Testis (tissue), 3 donors: ENCODE data around the gene LYPD6. TPM values are rescaled to one million over a fixed set of nuclear protein-coding genes. Genes with fewer than 3 reads are reported as not detected.

Source experiments
- DNase-seq: peaks from one replicate; pipeline ENCODE4 v3.0.0-alpha.2; 2019
- H3K27ac ChIP-seq, 2 donors: fragments of 200-600 bp; sonication (generic); one replicate each; pipeline ENCODE4 v1.5.1; 2019
- H3K27me3 ChIP-seq: fragments of 200-600 bp; sonication (generic); one replicate; pipeline ENCODE4 v1.5.1; 2019
- H3K36me3 ChIP-seq: fragments of 200-600 bp; sonication (generic); one replicate; pipeline ENCODE4 v1.5.1; 2017; ENCODE audit warnings: low read depth; ENCODE audit errors: missing control alignments
- H3K4me1 ChIP-seq: fragments of 200-600 bp; sonication (generic); one replicate; pipeline ENCODE4 v1.5.1; 2019
- H3K4me3 ChIP-seq, 2 donors: fragments of 200-600 bp; sonication (generic); one replicate each; pipeline ENCODE4 v1.5.1; 2017 to 2019
- H3K9me3 ChIP-seq: fragments of 200-600 bp; sonication (generic); one replicate; pipeline ENCODE4 v1.5.1; 2017
- CTCF ChIP-seq, 3 experiments: fragments of 450-650 bp in 2 of 3; fragments of 200-600 bp in 1 of 3; sonication (generic) in 1 of 3; IDR thresholded peaks; one replicate each; pipeline ENCODE4 v1.5.1; 2016 to 2019; ENCODE audit warnings: antibody characterized with exemption in 3 of 3, mild to moderate bottlenecking in 2 of 3, moderate library complexity in 1 of 3
- POLR2A ChIP-seq: fragments of 450-650 bp; IDR thresholded peaks from one replicate; pipeline ENCODE4 v1.6.1; 2017; ENCODE audit warnings: antibody characterized with exemption, mild to moderate bottlenecking, moderate library complexity
- WGBS, 2 donors: methylation state at CpG; one replicate each; pipeline ENCODE4 v1.1.5; 2018; 5-methylcytosine and 5-hydroxymethylcytosine counted together
- intact Hi-C: fragments of 100-400 bp; cut with DNase I; formaldehyde crosslinking; loops from one replicate; pipeline ENCODE4 v1.15.1; 2023; ENCODE audit warnings: low total_unique reads
- polyA plus RNA-seq: library from polyadenylated mRNA; stranded (reverse); fragments of 350-450 nt; fragmentation: Illumina TruSeq; extraction: RNeasy Lipid Tissue Mini Kit (QIAGEN cat#74804); gene quantifications from one replicate; pipeline ENCODE4 v1.2.3, GENCODE V29; 2014; ENCODE audit warnings: low read depth, low replicate concordance; ENCODE audit not compliant: insufficient read depth
- total RNA-seq, 2 donors: library from RNA; depleted of rRNA; stranded (reverse); fragments of >200 nt; gene quantifications; one replicate each; pipeline ENCODE4 v1.2.3, GENCODE V29; 2016

Gene LYPD6
- total and polyA plus RNA-seq, 3 donors from 2014 or later, result 6.8 to 10.2 (median 6.9) TPM

GRCh38 chr2:149400997-149401396 lies 70.6 kb downstream of the LYPD6 start:
- Histone ChIP-seq H3K27me3 (no peaks in the 10 kb centered on the region), H3K9me3 (no peaks in the 10 kb centered on the region), H3K4me3 (no peak overlapping the region), H3K4me1 (no peaks in the 10 kb centered on the region), H3K36me3 (no peaks in the 10 kb centered on the region), H3K27ac (no peak overlapping the region)
- DNase-seq, result no peak
- 79 to 100% methylated on average over 2 of the region's 2 CpGs for WGBS, 2 donors
- intact Hi-C loops, result no loop called here
- TF ChIP-seq CTCF (IDR thresholded peaks at IDR 0.05), result no peak
- TF ChIP-seq POLR2A, result no peak

DNA sequence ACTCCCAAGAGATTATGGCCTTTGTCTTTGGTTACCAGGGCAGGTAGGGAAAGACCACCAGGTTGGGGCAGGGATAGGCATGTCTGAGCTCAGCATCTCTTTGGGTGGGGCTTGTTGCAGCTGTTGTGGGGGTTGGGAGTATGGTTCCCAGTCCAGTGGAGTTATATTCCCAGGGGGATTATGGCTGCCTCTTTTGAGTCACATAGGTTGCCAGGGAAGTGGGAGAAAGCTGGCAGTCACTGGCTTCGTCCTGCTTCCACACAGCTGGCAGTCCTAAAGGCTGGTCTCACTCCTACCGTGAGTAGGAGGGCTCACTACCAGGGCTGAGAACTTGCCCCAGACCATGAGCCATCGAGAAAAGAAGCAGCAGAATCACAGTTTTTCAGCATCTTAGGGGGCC lies 79.1 kb downstream of the LYPD6 start:
- no peaks in the 10 kb centered on the region for H3K27me3 ChIP-seq
- intact Hi-C loops, result no loop called here
- 88 to 90% methylated on average over 3 of the region's 3 CpGs for WGBS, 2 donors
- DNase-seq, result no peak
- H3K36me3 ChIP-seq, result no peaks in the 10 kb centered on the region
- H3K9me3 ChIP-seq, result no peaks in the 10 kb centered on the region
- no peak overlapping the region for H3K27ac ChIP-seq
- no peak overlapping the region for H3K4me3 ChIP-seq
- no peaks in the 10 kb centered on the region for H3K4me1 ChIP-seq
- TF ChIP-seq CTCF (IDR thresholded peaks at IDR 0.05), result no peak
- TF ChIP-seq POLR2A, result no peak

DNA sequence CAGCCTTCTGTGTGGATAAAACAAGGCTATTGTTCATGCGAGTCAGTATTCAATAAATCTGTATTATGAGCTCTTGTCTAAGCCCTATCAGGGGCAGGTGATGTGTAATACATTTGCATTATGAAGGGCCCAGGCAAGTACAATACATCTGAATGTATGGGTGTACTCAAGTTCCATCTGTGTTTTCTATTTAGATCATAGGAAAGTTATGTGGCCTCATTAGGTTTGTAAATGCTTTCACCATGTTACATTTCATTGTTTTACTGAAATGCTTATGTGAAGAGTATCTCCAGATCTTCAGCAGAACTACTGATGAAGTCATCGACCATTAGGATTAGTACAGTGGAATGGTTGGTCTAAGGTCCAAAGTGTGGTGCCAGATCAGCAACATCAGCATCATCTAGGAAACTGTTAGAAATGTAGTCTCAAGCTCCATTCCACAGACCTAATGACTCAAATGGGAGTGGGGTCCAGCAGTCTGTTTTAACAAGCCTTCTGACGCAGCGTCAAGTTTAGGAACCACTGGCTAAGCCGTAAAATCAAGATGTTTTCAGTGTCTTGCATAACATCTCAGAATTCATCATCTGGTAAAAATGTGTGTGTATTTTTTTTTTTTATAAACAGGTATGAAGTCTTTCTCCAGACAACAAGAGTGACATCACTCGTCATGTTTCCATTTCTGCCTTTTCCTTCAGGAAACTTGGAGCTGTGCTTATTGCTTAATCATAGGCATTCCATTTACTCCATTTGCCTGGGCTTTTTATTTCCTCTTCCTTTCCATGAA lies 80.5 kb downstream of the LYPD6 start:
- Histone ChIP-seq H3K4me1 (no peaks in the 10 kb centered on the region), H3K9me3 (no peaks in the 10 kb centered on the region), H3K36me3 (no peaks in the 10 kb centered on the region), H3K27ac (no peak overlapping the region), H3K27me3 (no peaks in the 10 kb centered on the region), H3K4me3 (no peak overlapping the region)
- TF ChIP-seq POLR2A (no peak), CTCF (IDR thresholded peaks at IDR 0.05) (no peak)
- intact Hi-C loops, result no loop called here
- WGBS, 2 donors, result 92 to 93% methylated on average over 6 of the region's 6 CpGs
- no peak for DNase-seq

GRCh38 chr2:149413487-149413886 lies 83.1 kb downstream of the LYPD6 start:
- H3K27me3 ChIP-seq, result no peaks in the 10 kb centered on the region
- no peaks in the 10 kb centered on the region for H3K4me1 ChIP-seq
- no peaks in the 10 kb centered on the region for H3K9me3 ChIP-seq
- TF ChIP-seq POLR2A (no peak), CTCF (IDR thresholded peaks at IDR 0.05) (no peak)
- no peak for DNase-seq
- H3K36me3 ChIP-seq, result no peaks in the 10 kb centered on the region
- WGBS, 2 donors, result 77 to 79% methylated on average over 2 of the region's 2 CpGs
- no peak overlapping the region for H3K4me3 ChIP-seq
- intact Hi-C loops, result no loop called here
- H3K27ac ChIP-seq, result no peak overlapping the region

GRCh38 chr2:149415086-149415485 lies 84.7 kb downstream of the LYPD6 start:
- Histone ChIP-seq H3K4me3 (no peak overlapping the region), H3K27ac (no peak overlapping the region), H3K9me3 (no peaks in the 10 kb centered on the region), H3K27me3 (no peaks in the 10 kb centered on the region), H3K4me1 (no peaks in the 10 kb centered on the region), H3K36me3 (no peaks in the 10 kb centered on the region)
- intact Hi-C loops, result no loop called here
- TF ChIP-seq POLR2A (no peak), CTCF (IDR thresholded peaks at IDR 0.05) (no peak)
- DNase-seq, result no peak
- whole genome bisulfite sequencing, 2 donors, result 61 to 70% methylated on average over 1 of the region's 1 CpG
